PFSK-1 (cell line): Measurements from ENCODE around the gene LTBP1.

ENCODE experiments used
- SIN3A ChIP-seq: IDR thresholded peaks from 2 replicates; pipeline ENCODE4 v1.6.1; 2012; ENCODE audit warnings: mild to moderate bottlenecking, low read length, moderate library complexity, borderline replicate concordance; ENCODE audit not compliant: insufficient read depth
- TF ChIP-seq, protein P1 (sequence below), 2 experiments: IDR thresholded peaks; 2 replicates each; pipeline versions ENCODE4 v1.6.1 to v1.8.0; 2011 to 2012; ENCODE audit warnings: low read depth in 2 of 2, low read length in 2 of 2, control low read depth in 1 of 2, inconsistent platforms in 1 of 2, mild to moderate bottlenecking in 1 of 2, moderate library complexity in 1 of 2; ENCODE audit not compliant: insufficient read depth in 1 of 2

- no peak for TF ChIP-seq SIN3A
- TF ChIP-seq, protein P1, sequence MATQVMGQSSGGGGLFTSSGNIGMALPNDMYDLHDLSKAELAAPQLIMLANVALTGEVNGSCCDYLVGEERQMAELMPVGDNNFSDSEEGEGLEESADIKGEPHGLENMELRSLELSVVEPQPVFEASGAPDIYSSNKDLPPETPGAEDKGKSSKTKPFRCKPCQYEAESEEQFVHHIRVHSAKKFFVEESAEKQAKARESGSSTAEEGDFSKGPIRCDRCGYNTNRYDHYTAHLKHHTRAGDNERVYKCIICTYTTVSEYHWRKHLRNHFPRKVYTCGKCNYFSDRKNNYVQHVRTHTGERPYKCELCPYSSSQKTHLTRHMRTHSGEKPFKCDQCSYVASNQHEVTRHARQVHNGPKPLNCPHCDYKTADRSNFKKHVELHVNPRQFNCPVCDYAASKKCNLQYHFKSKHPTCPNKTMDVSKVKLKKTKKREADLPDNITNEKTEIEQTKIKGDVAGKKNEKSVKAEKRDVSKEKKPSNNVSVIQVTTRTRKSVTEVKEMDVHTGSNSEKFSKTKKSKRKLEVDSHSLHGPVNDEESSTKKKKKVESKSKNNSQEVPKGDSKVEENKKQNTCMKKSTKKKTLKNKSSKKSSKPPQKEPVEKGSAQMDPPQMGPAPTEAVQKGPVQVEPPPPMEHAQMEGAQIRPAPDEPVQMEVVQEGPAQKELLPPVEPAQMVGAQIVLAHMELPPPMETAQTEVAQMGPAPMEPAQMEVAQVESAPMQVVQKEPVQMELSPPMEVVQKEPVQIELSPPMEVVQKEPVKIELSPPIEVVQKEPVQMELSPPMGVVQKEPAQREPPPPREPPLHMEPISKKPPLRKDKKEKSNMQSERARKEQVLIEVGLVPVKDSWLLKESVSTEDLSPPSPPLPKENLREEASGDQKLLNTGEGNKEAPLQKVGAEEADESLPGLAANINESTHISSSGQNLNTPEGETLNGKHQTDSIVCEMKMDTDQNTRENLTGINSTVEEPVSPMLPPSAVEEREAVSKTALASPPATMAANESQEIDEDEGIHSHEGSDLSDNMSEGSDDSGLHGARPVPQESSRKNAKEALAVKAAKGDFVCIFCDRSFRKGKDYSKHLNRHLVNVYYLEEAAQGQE (IDR thresholded peaks at IDR 0.05; ENCODE audit: insufficient read depth in 1 of 2, low read depth in 2 of 2, low read length in 2 of 2), result no peak
Measured at GRCh38 chr2:33064349-33064801, 117.6 kb downstream of the LTBP1 start.
